ENCODE data around the gene BTG2. TPM values are rescaled to one million over a fixed set of nuclear protein-coding genes. Genes with fewer than 3 reads are reported as not detected.
A peak's percentile ranks its signal among the peaks of the same experiment; 100 is the strongest.

The BTG2 gene
- total RNA-seq, 4 donors from 2014 or later: 48.0 to 286 (median 74.9) TPM

GRCh38 chr1:203278885-203279406 lies 26.4 kb upstream of the BTG2 start:
- Histone ChIP-seq H3K9me3 (no peaks in the 10 kb centered on the region), H3K27ac (peak overlapping the region; percentile 92 to 96 (median 94)), H3K4me3 (peak overlapping the region in 3 of 4 donors; percentile 12 to 35 (median 15)), H3K4me1 (peaks cover 81 to 93% of the 10 kb centered on the region in 2 donors), H3K36me3 (no peaks in the 10 kb centered on the region), H3K27me3 (no peaks in the 10 kb centered on the region)
- intact Hi-C loops (cut with DNase I; ENCODE audit: low total_unique reads): loop anchor here (5.0 to 10.0 kb wide), 4 partner anchors 278 to 1394 kb away; partner anchors contain the start of genes ATP2B4, SHISA4, ZBED6 and ZC3H11A
- DNase-seq (no peak), ATAC-seq (no peak)
- TF ChIP-seq CTCF (IDR thresholded peaks at IDR 0.05 in 4 of 5, conservative IDR thresholded peaks at IDR 0.05 in 1 of 5) (no peak), POLR2A (IDR thresholded peaks at IDR 0.05) (peak; percentile 28 to 38)
- in situ Hi-C loops (cut with MboI; ENCODE audit: low sequenced_read_pairs in 4 of 4): loop anchor here in 2 of 4 donors (10.0 kb wide), 1 partner anchor 206 kb away; no protein-coding TSS in a partner anchor

DNA sequence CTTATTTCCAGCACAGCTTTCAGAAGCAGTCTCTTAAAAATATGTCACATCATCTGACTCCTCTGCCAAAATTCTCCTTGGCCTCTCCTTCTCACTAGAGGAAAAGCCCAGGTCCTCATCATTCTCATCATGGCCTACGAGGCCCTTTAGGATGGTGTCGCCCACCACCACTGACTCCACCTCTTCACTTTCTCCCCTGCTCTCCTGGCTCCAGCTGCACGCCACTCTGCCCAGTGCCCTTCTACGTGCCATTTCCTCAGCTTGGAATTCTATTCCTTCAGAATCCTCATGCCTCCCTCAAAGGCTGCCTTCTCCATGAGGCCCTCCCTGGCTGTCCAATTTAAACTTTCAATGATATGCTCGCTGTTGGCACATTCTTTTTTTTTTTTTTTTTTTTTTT lies 25.3 kb upstream of the BTG2 start:
- Histone ChIP-seq H3K27ac (peak overlapping the region; percentile 92 to 96 (median 94)), H3K9me3 (no peaks in the 10 kb centered on the region), H3K4me1 (peaks cover 81 to 95% of the 10 kb centered on the region in 2 donors), H3K27me3 (no peaks in the 10 kb centered on the region), H3K4me3 (no peak overlapping the region), H3K36me3 (no peaks in the 10 kb centered on the region)
- ATAC-seq (no peak), DNase-seq (peak in 1 of 2 donors; percentile 11)
- TF ChIP-seq CTCF (IDR thresholded peaks at IDR 0.05 in 4 of 5, conservative IDR thresholded peaks at IDR 0.05 in 1 of 5) (no peak), POLR2A (IDR thresholded peaks at IDR 0.05) (no peak)
- in situ Hi-C loops (cut with MboI; ENCODE audit: low sequenced_read_pairs in 4 of 4) (no loop called here), intact Hi-C loops (cut with DNase I; ENCODE audit: low total_unique reads) (no loop called here)

GRCh38 chr1:203281033-203281432 lies 24.3 kb upstream of the BTG2 start:
- H3K27ac ChIP-seq: peak overlapping the region; percentile 92 to 96 (median 94)
- H3K4me1 ChIP-seq: peaks cover 77 to 87% of the 10 kb centered on the region in 2 donors
- in situ Hi-C loops (cut with MboI; ENCODE audit: low sequenced_read_pairs in 4 of 4): no loop called here
- ATAC-seq: no peak
- H3K36me3 ChIP-seq: no peaks in the 10 kb centered on the region
- no peaks in the 10 kb centered on the region for H3K9me3 ChIP-seq
- no peak overlapping the region for H3K4me3 ChIP-seq
- H3K27me3 ChIP-seq: no peaks in the 10 kb centered on the region
- peak in 1 of 2 donors; percentile 28 for DNase-seq
- no peak for TF ChIP-seq POLR2A (IDR thresholded peaks at IDR 0.05)
- TF ChIP-seq CTCF (IDR thresholded peaks at IDR 0.05 in 4 of 5, conservative IDR thresholded peaks at IDR 0.05 in 1 of 5): peak in 1 of 5 experiments; percentile 16
- intact Hi-C loops (cut with DNase I; ENCODE audit: low total_unique reads): no loop called here

DNA sequence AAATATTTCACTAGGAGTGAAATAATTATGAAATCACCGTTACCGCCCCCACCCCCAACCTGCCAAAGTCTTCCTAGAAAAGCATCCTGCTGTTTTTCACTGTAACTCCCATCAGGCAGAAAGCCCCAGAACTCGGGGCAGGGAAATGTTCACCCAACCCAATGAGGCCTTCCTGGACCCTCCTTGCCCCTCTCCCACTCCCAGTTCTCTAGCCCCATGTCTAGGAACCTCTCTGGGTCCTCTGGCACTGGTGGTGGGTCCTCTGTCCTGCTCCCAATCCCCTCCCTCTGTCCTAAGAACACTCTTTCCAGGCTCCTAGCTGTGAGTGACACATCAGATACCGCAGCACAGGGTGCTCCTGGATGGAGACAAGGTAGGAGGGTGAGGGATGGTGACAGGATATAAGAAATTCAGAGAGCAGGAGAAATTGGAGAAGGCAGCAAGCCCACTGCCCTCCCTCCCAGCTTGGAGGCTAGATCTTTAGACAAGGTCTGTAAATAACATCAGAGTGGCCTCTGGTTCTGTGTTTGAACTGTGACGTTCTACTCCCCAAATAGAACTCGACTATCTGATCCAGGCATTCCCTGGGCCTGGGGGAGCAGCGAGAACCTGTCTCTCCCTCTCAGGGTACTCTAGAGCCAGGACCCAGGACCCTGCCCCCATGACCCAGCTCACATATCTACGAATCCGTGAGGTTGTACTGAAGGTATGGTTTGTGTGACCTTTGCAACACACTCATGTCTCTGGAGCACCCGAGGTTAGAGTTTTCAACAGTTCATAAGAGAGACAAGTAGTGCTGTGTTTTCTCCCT lies 23.3 kb upstream of the BTG2 start:
- DNase-seq: peak in 1 of 2 donors; percentile 65
- intact Hi-C loops (cut with DNase I; ENCODE audit: low total_unique reads) (no loop called here), in situ Hi-C loops (cut with MboI; ENCODE audit: low sequenced_read_pairs in 4 of 4) (no loop called here)
- Histone ChIP-seq H3K4me1 (peaks cover 77 to 87% of the 10 kb centered on the region in 2 donors), H3K27me3 (no peaks in the 10 kb centered on the region), H3K27ac (peak overlapping the region; percentile 92 to 96 (median 94)), H3K9me3 (no peaks in the 10 kb centered on the region), H3K4me3 (no peak overlapping the region), H3K36me3 (no peaks in the 10 kb centered on the region)
- ATAC-seq: peak; percentile 38 to 56
- peak; percentile 50 to 84 for TF ChIP-seq POLR2A (IDR thresholded peaks at IDR 0.05)
- no peak for TF ChIP-seq CTCF (IDR thresholded peaks at IDR 0.05 in 4 of 5, conservative IDR thresholded peaks at IDR 0.05 in 1 of 5)

All from gastrocnemius medialis (tissue), 4 donors.